Mesodermal cell (in vitro differentiated cells): ENCODE measurements around the gene TPD52L1.
"Not testable (repeated sequence)": the region's sequence is repeated elsewhere in the genome, so short reads cannot be mapped to it uniquely, and the experiment has no call there.

Source experiments
- H3K27ac ChIP-seq: 2 replicates; pipeline ENCODE4 v1.7.0; 2013; ENCODE audit warnings: mild to moderate bottlenecking, low read depth, low read length, moderate library complexity; ENCODE audit not compliant: severe bottlenecking
- H3K36me3 ChIP-seq: 2 replicates; pipeline ENCODE4 v1.7.1; 2013; ENCODE audit warnings: mild to moderate bottlenecking, low read length, moderate library complexity; ENCODE audit not compliant: control insufficient read depth, insufficient read depth
- H3K4me1 ChIP-seq: one replicate; pipeline ENCODE4 v1.7.1; 2013; ENCODE audit warnings: mild to moderate bottlenecking, low read length; ENCODE audit not compliant: insufficient read depth, control insufficient read depth, poor library complexity, severe bottlenecking
- H3K4me3 ChIP-seq: 2 replicates; pipeline ENCODE4 v1.7.0; 2013; ENCODE audit warnings: low read length, control low read depth, mild to moderate bottlenecking; ENCODE audit not compliant: insufficient read depth, poor library complexity, severe bottlenecking; ENCODE audit errors: extremely low read depth
- H3K9me3 ChIP-seq: 2 replicates; pipeline ENCODE4 v1.7.1; 2013; ENCODE audit warnings: mild to moderate bottlenecking, low read length, moderate library complexity; ENCODE audit not compliant: control insufficient read depth
- WGBS, 2 experiments: methylation state at CpG; one replicate each; pipeline ENCODE4 v1.1.5; 2013; ENCODE audit warnings: missing lambda C conversion rate in 2 of 2; ENCODE audit not compliant: insufficient coverage in 2 of 2; 5-methylcytosine and 5-hydroxymethylcytosine counted together

Gene TPD52L1

DNA sequence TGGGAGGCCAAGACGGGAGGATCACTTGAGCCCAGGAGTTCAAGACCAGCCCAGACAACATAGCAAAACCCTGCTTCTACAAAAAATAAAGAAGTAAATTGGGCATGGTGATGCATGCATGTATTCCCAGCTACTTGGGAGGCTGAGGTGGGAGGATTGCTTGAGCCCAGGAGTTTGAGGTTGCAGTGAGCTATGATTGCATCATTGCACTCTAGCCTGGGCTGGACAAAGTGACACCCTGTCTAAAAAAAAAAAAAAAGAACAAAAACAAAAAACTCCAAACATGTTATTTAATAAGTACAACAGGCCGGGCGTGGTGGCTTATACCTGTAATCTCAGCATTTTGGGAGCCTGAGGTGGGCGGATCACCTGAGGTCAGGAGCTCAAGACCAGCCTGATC is 9.8 kb downstream of the TPD52L1 start:
- H3K4me1 ChIP-seq, H3K36me3 ChIP-seq, H3K9me3 ChIP-seq, H3K4me3 ChIP-seq, H3K27ac ChIP-seq: not testable (repeated sequence)
- WGBS, 2 experiments, result 100% methylated on average over 2 of the region's 4 CpGs; no CpG with 5 or more reads in 1 of the 2 experiments

DNA sequence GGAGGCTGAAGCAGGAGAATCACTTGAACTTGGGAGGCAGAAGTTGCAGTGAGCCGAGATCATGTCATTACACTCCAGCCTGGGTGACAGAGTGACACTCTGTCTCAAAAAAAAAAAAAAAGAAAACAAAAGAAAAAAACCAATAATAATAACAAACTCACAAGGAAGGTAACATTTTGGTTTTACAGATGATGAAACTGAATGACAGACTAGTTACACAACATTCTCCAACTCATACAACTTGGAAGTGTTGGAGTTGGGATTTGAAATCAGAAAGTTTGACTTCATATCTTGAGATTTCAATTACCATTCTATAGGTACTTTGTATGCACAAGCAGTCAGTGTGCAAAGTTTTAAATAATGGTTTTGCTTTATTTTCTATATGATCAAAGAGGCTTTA is 10.2 kb downstream of the TPD52L1 start:
- no peak overlapping the region for H3K27ac ChIP-seq
- no peak overlapping the region for H3K4me3 ChIP-seq
- no peaks in the 10 kb centered on the region for H3K4me1 ChIP-seq
- no peaks in the 10 kb centered on the region for H3K9me3 ChIP-seq
- no peaks in the 10 kb centered on the region for H3K36me3 ChIP-seq
- WGBS, 2 experiments, result no CpG with 5 or more reads among the region's 1 CpG

DNA sequence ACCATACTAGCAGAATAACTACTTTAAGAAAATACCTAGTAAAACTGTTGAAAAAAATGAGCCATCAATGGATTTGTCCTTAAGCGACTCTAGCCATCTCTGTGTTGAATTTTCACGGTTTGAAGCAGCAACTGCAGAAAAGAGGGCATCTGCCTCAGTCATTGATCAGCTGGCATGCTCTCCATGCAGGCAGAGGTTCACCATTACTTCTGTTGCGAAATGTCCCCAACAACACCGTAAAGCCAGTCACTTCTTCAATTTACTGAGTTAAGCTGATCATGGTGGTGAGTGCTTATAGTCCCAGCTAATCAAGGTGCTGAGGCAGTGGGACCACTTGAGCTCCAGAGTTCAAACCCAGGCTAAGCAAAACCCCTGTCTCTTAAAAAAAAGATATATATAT is 11.1 kb downstream of the TPD52L1 start:
- WGBS, 2 experiments, result 79 to 97% methylated on average over 2 to 4 of the region's 4 CpGs
- H3K36me3 ChIP-seq, result no peaks in the 10 kb centered on the region
- no peak overlapping the region for H3K27ac ChIP-seq
- no peaks in the 10 kb centered on the region for H3K4me1 ChIP-seq
- H3K9me3 ChIP-seq, result no peaks in the 10 kb centered on the region
- H3K4me3 ChIP-seq, result no peak overlapping the region

DNA sequence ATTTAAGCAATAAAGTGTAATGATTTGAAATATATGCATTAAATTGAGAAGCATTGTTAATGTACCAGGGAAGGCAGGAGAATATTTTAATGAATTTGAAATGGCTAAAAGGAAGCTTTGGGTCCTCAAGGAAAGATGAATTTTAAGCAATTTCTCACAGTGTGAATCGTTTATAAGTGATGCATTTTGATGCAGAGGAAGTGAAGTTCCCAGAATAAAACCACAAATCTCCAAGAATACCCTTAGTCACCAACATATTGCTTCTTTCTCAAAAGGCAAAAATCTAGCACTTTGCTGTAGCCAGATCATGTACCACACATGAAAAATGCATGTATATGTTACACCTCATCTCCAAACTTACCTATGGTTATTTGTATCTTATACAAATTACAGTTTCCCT is 11.7 kb downstream of the TPD52L1 start:
- Histone ChIP-seq H3K4me1 (no peaks in the 10 kb centered on the region), H3K27ac (no peak overlapping the region), H3K9me3 (no peaks in the 10 kb centered on the region), H3K4me3 (no peak overlapping the region), H3K36me3 (no peaks in the 10 kb centered on the region)
- WGBS, 2 experiments, result no CpG with 5 or more reads among the region's 1 CpG

DNA sequence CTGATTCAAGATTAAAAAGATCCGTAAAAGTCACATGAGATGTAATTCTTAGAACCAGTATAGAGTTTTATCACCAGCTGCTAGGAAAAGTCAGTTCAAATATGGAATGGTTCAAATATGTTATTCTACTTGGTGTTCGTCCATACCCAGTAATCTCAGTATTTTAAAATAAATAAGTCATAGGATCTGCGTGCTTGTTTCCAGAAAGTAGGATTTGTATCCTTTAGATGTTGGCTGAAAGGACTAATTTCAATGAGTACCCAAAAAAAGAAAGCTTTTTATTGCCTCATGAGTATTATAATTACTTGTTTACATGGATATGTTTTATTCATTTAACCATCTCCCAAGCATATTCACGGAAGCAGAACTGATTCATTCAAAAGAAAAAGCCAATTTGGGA is 12.2 kb downstream of the TPD52L1 start:
- Histone ChIP-seq H3K27ac (no peak overlapping the region), H3K9me3 (no peaks in the 10 kb centered on the region), H3K4me3 (no peak overlapping the region), H3K36me3 (no peaks in the 10 kb centered on the region), H3K4me1 (no peaks in the 10 kb centered on the region)
- 100% methylated on average over 1 of the region's 4 CpGs; no CpG with 5 or more reads in 1 of the 2 experiments for WGBS, 2 experiments

DNA sequence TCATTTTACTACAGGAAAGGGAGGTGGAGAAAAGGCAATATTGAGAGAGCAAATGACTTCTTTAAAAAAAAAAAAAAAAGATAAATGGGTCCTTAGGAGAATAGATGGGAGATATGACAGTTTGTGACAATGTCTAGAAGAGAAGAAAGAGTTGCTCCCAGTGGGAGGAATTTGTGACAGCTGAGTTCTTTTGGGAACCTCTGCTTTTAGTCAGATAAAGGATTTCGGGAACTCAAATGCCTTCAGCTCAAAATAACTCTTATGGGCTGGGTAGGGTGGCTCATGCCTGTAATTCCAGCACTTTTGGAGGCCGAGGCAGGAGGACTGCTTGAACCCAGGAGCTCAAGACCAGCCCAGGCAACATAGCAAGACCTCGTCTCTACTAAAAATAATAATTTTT is 13.1 kb downstream of the TPD52L1 start:
- H3K36me3 ChIP-seq, result no peaks in the 10 kb centered on the region
- 95% methylated on average over 2 of the region's 3 CpGs; no CpG with 5 or more reads in 1 of the 2 experiments for WGBS, 2 experiments

DNA sequence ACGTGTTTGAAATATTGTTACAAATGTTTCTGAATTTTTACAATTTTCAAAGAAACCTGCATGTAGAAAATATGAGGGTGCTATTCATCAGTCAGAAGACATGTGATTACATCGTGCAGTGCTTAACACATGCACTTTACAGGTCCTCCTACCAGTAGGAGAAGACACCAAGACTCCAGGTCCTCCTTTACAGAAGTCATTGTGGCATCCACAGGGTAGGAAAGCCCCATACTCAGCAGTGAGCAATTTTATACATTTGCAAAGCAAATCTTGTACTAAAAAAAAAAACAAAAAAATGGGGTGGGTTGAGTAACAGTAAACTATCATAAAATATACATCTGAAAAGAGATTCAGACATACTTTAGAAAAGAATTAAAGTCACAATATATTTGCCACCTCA is 14.0 kb downstream of the TPD52L1 start:
- 90% methylated on average over 2 of the region's 2 CpGs; no CpG with 5 or more reads in 1 of the 2 experiments for WGBS, 2 experiments
- no peaks in the 10 kb centered on the region for H3K9me3 ChIP-seq
- H3K4me3 ChIP-seq, result no peak overlapping the region
- H3K36me3 ChIP-seq, result no peaks in the 10 kb centered on the region
- no peaks in the 10 kb centered on the region for H3K4me1 ChIP-seq
- H3K27ac ChIP-seq, result no peak overlapping the region

More for the DNA sequence above, 13.1 kb downstream of the TPD52L1 start:
- Histone ChIP-seq H3K9me3 (no peaks in the 10 kb centered on the region), H3K4me1 (no peaks in the 10 kb centered on the region), H3K27ac (no peak overlapping the region), H3K4me3 (no peak overlapping the region)

DNA sequence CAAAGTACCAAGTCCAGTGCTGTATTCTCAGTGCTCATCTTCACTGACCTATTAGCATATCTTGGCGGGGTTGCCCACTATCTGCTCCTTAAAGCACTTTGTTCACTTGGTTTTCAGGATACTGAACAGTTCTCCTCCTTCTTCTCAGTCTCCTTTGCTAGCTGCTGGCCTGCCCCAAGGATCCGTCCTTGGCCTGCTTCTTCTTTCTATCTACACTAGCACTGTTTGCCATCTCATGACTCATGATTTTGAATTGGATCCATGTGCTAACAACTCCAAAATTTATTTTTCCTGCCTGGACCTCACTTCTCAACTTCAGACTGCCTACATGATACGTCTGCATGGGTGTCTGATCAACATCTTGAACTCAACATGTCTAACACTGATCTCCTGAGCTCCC is 15.5 kb downstream of the TPD52L1 start:
- Histone ChIP-seq H3K4me1 (no peaks in the 10 kb centered on the region), H3K27ac (no peak overlapping the region), H3K4me3 (no peak overlapping the region), H3K9me3 (no peaks in the 10 kb centered on the region), H3K36me3 (no peaks in the 10 kb centered on the region)
- WGBS, 2 experiments, result 87 to 89% methylated on average over 3 of the region's 3 CpGs

DNA sequence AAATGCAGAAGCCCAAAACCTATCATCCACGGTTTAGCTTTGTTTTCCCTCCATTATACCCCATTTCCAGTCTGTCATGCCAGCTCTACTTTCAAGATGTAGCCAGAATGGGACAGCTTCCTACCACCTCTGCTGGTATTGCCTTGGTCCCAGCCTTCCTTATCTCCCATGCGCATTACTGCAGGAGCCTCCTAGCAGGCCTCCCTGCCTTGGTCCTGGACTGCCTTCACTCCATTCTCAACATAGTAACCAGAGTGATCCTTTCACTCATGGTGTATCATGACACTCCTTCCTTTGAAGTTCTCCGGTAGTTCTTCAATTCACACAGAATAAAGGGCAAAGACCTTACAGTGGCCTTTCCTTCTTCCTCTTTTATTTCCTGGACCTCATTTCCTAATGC is 15.9 kb downstream of the TPD52L1 start:
- H3K4me1 ChIP-seq, result no peaks in the 10 kb centered on the region
- no peaks in the 10 kb centered on the region for H3K36me3 ChIP-seq
- no peak overlapping the region for H3K4me3 ChIP-seq
- no peaks in the 10 kb centered on the region for H3K9me3 ChIP-seq
- WGBS, 2 experiments, result 89 to 92% methylated on average over 3 of the region's 3 CpGs
- H3K27ac ChIP-seq, result no peak overlapping the region

DNA sequence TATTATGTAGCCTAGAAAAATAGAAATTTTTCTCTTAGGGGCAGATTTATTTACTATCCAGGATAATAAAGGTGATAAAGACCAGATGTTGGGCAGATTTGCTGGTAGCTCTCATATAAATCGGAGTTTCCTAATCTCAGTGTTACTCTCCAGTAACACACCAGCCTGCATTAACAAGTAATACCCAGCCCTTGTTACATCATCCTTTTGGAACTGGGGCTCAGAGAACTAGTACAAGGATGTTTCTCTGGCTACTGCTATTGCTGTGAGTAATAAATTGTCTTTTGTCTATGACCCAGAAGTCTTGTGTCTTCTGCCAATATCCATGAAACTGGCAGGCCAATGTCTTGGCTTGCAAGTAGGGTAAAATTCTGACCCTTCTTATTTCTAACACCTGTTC is 16.8 kb downstream of the TPD52L1 start:
- H3K4me3 ChIP-seq, result no peak overlapping the region
- no peaks in the 10 kb centered on the region for H3K9me3 ChIP-seq
- H3K36me3 ChIP-seq, result no peaks in the 10 kb centered on the region
- no peaks in the 10 kb centered on the region for H3K4me1 ChIP-seq
- WGBS, 2 experiments, result no CpG with 5 or more reads among the region's 1 CpG
- no peak overlapping the region for H3K27ac ChIP-seq

DNA sequence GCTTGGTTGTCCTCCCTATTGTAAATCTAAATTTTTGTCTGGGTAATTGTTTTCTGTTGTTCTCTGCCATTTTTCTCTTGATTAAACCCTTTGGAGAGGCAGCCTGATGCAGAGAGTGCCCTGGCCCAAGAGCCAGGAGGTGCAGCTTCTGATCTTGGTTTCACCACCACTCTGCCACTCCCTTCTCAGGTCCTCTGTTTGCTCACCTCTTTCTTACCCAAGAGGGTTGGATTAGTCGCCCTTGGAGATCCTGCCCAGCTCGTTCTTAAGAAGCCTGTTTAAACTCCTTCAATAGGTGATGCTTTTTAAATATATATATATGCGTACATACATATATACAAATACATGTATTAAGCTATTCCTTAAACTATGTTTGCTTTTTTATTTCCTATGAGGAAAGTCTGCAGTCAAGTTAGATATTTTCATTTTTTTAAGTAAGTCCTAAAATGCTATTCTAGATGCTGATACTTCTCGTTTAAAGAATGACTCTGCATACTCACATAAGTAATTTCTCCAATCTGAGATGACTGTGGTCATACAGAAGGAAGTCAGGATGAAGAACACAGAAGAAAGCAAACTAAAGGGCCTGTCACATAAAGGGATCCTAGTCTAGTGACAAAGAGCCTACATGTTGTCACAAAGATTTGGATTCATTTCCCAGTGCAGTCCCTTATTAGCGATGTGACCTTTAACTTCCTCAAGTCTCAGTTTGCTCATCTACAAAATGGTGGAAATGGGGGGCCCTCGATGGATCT is 19.9 kb downstream of the TPD52L1 start:
- Histone ChIP-seq H3K4me1 (no peaks in the 10 kb centered on the region), H3K27ac (no peak overlapping the region), H3K9me3 (no peaks in the 10 kb centered on the region), H3K36me3 (no peaks in the 10 kb centered on the region), H3K4me3 (no peak overlapping the region)
- no CpG with 5 or more reads among the region's 6 CpGs for WGBS, 2 experiments
